ENCODE measurements around the gene SWSAP1.

SWSAP1 gene

DNA sequence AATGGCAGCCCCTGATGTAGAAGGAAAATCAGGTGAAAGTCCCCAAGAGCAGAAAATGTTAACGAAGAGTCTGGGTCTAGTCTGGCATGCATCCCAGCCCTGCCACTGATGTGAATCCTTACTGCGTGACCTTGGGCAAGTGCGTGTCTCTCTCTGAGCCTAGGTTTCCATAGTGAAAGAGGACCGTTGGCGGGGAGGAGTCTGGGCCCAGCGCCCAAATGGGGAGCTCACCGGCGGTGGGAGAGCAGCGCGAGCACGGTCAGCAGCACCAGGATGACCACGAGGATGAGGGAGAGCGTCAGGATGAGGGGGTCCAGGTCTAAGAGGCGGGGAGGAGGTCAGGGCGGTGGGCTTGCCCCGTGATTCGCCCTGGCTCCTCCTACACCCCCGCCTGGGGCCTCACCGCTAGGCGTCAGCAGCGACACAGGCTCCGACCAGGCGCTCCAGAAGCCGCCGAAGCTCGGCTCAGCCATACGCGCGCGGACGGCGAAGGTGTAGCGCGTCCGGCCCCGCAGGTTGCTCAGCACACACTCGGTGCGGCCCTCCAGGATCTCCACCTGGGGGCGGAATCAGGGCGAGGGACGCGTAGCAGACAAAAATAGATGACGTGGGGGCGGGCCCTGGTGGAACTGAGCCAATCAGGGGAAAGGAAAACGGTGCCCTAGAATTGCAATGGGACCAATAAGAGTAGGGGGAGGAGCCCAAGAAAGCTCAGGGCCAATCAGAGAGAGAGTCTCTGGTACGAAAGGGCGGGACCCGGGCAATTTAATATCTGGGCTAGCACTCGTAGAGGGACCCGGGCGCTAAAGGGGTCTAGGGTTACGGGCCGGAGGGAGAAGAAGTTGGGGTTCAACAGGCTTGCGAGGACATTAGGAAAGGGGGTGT is 6.4 kb downstream of the SWSAP1 start (continued):
- TF ChIP-seq ZBTB11 (tag by site-specific recombination; conservative IDR thresholded peaks at IDR 0.05; ENCODE audit: low read depth), result peak; percentile 65
- peak; percentile 70 for TF ChIP-seq ZIC2 (tag by site-specific recombination; IDR thresholded peaks at IDR 0.05)
- no peak for TF ChIP-seq ZNF37A (tag by site-specific recombination; IDR thresholded peaks at IDR 0.05)
- no peak for TF ChIP-seq MEIS1 (CRISPR knock-in tag; IDR thresholded peaks at IDR 0.05; ENCODE audit: borderline replicate concordance)
- no peak for TF ChIP-seq ZNF707 (tag by site-specific recombination; IDR thresholded peaks at IDR 0.05)
- TF ChIP-seq ZSCAN23 (tag by site-specific recombination; IDR thresholded peaks at IDR 0.05), result peak; percentile 37; the same call in 1 of the 2 replicates
- no peak for TF ChIP-seq PRDM2 (tag by site-specific recombination; IDR thresholded peaks at IDR 0.05; ENCODE audit: borderline replicate concordance)
- TF ChIP-seq ZNF223 (tag by site-specific recombination; IDR thresholded peaks at IDR 0.05), result no peak
- TF ChIP-seq ZNF132 (tag by site-specific recombination; IDR thresholded peaks at IDR 0.05; ENCODE audit: borderline replicate concordance), result no peak
- TF ChIP-seq ZBTB21 (tag by site-specific recombination; IDR thresholded peaks at IDR 0.05), result no peak
- TF ChIP-seq ZNF23 (tag by site-specific recombination; IDR thresholded peaks at IDR 0.05; ENCODE audit: borderline replicate concordance), result no peak
- TF ChIP-seq ZXDB (tag by site-specific recombination; IDR thresholded peaks at IDR 0.05), result no peak
- TF ChIP-seq ZNF701 (tag by site-specific recombination; IDR thresholded peaks at IDR 0.05), result no peak
- TF ChIP-seq ZNF473 (tag by site-specific recombination; IDR thresholded peaks at IDR 0.05), result no peak
- TF ChIP-seq ZNF214 (tag by site-specific recombination; IDR thresholded peaks at IDR 0.05; ENCODE audit: borderline replicate concordance), result no peak
- no peak for TF ChIP-seq ZNF843 (tag by site-specific recombination; IDR thresholded peaks at IDR 0.05)
- TF ChIP-seq ZNF114 (tag by site-specific recombination; IDR thresholded peaks at IDR 0.05), result no peak
- TF ChIP-seq ZFP37 (tag by site-specific recombination; IDR thresholded peaks at IDR 0.05), result peak; percentile 44; the same call in 1 of the 2 replicates
- TF ChIP-seq, protein P1, sequence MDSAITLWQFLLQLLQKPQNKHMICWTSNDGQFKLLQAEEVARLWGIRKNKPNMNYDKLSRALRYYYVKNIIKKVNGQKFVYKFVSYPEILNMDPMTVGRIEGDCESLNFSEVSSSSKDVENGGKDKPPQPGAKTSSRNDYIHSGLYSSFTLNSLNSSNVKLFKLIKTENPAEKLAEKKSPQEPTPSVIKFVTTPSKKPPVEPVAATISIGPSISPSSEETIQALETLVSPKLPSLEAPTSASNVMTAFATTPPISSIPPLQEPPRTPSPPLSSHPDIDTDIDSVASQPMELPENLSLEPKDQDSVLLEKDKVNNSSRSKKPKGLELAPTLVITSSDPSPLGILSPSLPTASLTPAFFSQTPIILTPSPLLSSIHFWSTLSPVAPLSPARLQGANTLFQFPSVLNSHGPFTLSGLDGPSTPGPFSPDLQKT (IDR thresholded peaks at IDR 0.05; ENCODE audit: borderline replicate concordance, low read depth, low read length), result no peak
- TF ChIP-seq SP7 (tag by site-specific recombination; IDR thresholded peaks at IDR 0.05), result no peak
- TF ChIP-seq ZSCAN16 (tag by site-specific recombination; IDR thresholded peaks at IDR 0.05), result no peak
- TF ChIP-seq ZNF2 (tag by site-specific recombination; IDR thresholded peaks at IDR 0.05), result no peak; the same call in 1 of the 2 replicates
- TF ChIP-seq ZNF777 (tag by site-specific recombination; IDR thresholded peaks at IDR 0.05; ENCODE audit: borderline replicate concordance), result no peak
- TF ChIP-seq KLF9 (tag by site-specific recombination; IDR thresholded peaks at IDR 0.05; ENCODE audit: low read depth), result no peak
- TF ChIP-seq ZNF48 (tag by site-specific recombination; IDR thresholded peaks at IDR 0.05), result no peak
- no peak for TF ChIP-seq ZNF169 (tag by site-specific recombination; IDR thresholded peaks at IDR 0.05)
- TF ChIP-seq ZNF350 (tag by site-specific recombination; IDR thresholded peaks at IDR 0.05), result no peak
- TF ChIP-seq OVOL3 (tag by site-specific recombination; IDR thresholded peaks at IDR 0.05), result no peak
- no peak for TF ChIP-seq RBAK (tag by site-specific recombination; IDR thresholded peaks at IDR 0.05)
- TF ChIP-seq MYNN (tag by site-specific recombination; IDR thresholded peaks at IDR 0.05; ENCODE audit: borderline replicate concordance), result no peak
- TF ChIP-seq ZNF416 (tag by site-specific recombination; IDR thresholded peaks at IDR 0.05), result no peak
- no peak for TF ChIP-seq ZNF184 (tag by site-specific recombination; IDR thresholded peaks at IDR 0.05)
